ENCODE measurements around the gene SMIM44. TPM values are rescaled to one million over a fixed set of nuclear protein-coding genes. Genes with fewer than 3 reads are reported as not detected.

SMIM44 gene
- total RNA-seq, 1 experiment from 2014 or later = not detected

GRCh38 chr19:3450796-3451411, 32.3 kb downstream of the SMIM44 start:
- no peak overlapping the region for H3K4me3 Mint-ChIP-seq
- H3K79me1 ChIP-seq (ENCODE audit: insufficient read depth, low read depth, low read length, poor library complexity, severe bottlenecking) = no peaks in the 10 kb centered on the region
- H3K23me2 ChIP-seq (ENCODE audit: insufficient read length, low read depth, low read length, poor library complexity, severe bottlenecking) = no peaks in the 10 kb centered on the region
- H2BK120ac ChIP-seq (ENCODE audit: low read depth, low read length, poor library complexity, severe bottlenecking) = no peak overlapping the region
- H3K4ac ChIP-seq (ENCODE audit: low read depth, low read length) = no peak overlapping the region
- no peak overlapping the region for H4K91ac ChIP-seq (ENCODE audit: insufficient read length, low read depth, low read length)
- no peaks in the 10 kb centered on the region for H3K36me3 Mint-ChIP-seq (ENCODE audit: insufficient read depth in 1 of 3, low read depth in 3 of 3)
- H2BK15ac ChIP-seq (ENCODE audit: low read depth, low read length) = no peak overlapping the region
- no peak overlapping the region for H3K18ac ChIP-seq (ENCODE audit: insufficient read length, low read depth, low read length)
- no peak overlapping the region for H3K23ac ChIP-seq (ENCODE audit: insufficient read length, low read depth, low read length)
- no peaks in the 10 kb centered on the region for H3K4me1 Mint-ChIP-seq
- no peak overlapping the region for H2AK5ac ChIP-seq (ENCODE audit: insufficient read length, low read length)
- no peak overlapping the region for H3K9ac ChIP-seq (ENCODE audit: extremely low read depth, insufficient read length, low read length)
- H2BK12ac ChIP-seq (ENCODE audit: insufficient read length, low read depth, low read length) = no peak overlapping the region
- no peak overlapping the region for H2BK5ac ChIP-seq (ENCODE audit: insufficient read length, low read length)
- H3K27ac ChIP-seq (ENCODE audit: insufficient read length, low read depth, low read length) = no peak overlapping the region
- no peaks in the 10 kb centered on the region for H3K4me1 ChIP-seq (ENCODE audit: insufficient read depth, low read length)
- H2BK20ac ChIP-seq (ENCODE audit: low read depth, low read length, poor library complexity, severe bottlenecking) = no peak overlapping the region
- no peaks in the 10 kb centered on the region for H3K27me3 ChIP-seq (ENCODE audit: insufficient read depth, low read length)
- no peak overlapping the region for H4K8ac ChIP-seq (replicated peaks; ENCODE audit: insufficient read length, low read depth, low read length)
- H3K56ac ChIP-seq (ENCODE audit: insufficient read length, low read depth, low read length) = no peak overlapping the region
- peaks cover 2% of the 10 kb centered on the region for H4K20me1 ChIP-seq (ENCODE audit: control insufficient read depth, insufficient read depth, insufficient read length)
- H3T11ph ChIP-seq (ENCODE audit: low read length) = no peak overlapping the region
- H3K27me3 Mint-ChIP-seq (ENCODE audit: low read depth) = no peaks in the 10 kb centered on the region; the same call in 1 of the 2 replicates
- peak overlapping the region in 1 of 3 experiments; percentile 87; a peak in 1 of 7 replicates for H3K27ac Mint-ChIP-seq
- H2AFZ ChIP-seq (ENCODE audit: low read length) = no peak overlapping the region
- DNase-seq = no peak
- no peak overlapping the region for H3K14ac ChIP-seq (ENCODE audit: insufficient read depth, low read length)
- WGBS (ENCODE audit: extremely low coverage, insufficient read length, low lambda C conversion rate) = no CpG with 5 or more reads among the region's 12 CpGs
- H4K5ac ChIP-seq (ENCODE audit: insufficient read length, low read depth, low read length) = no peak overlapping the region
- H3K79me2 ChIP-seq (ENCODE audit: insufficient read depth, low read length) = no peaks in the 10 kb centered on the region
- H3K4me2 ChIP-seq (ENCODE audit: insufficient read depth, insufficient read length, low read length) = no peak overlapping the region
- TF ChIP-seq, protein P1, sequence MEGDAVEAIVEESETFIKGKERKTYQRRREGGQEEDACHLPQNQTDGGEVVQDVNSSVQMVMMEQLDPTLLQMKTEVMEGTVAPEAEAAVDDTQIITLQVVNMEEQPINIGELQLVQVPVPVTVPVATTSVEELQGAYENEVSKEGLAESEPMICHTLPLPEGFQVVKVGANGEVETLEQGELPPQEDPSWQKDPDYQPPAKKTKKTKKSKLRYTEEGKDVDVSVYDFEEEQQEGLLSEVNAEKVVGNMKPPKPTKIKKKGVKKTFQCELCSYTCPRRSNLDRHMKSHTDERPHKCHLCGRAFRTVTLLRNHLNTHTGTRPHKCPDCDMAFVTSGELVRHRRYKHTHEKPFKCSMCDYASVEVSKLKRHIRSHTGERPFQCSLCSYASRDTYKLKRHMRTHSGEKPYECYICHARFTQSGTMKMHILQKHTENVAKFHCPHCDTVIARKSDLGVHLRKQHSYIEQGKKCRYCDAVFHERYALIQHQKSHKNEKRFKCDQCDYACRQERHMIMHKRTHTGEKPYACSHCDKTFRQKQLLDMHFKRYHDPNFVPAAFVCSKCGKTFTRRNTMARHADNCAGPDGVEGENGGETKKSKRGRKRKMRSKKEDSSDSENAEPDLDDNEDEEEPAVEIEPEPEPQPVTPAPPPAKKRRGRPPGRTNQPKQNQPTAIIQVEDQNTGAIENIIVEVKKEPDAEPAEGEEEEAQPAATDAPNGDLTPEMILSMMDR (conservative IDR thresholded peaks at IDR 0.05) = no peak
- H3K9me3 ChIP-seq (ENCODE audit: control insufficient read depth, low read depth, low read length) = no peaks in the 10 kb centered on the region
- no peaks in the 10 kb centered on the region for H3K9me3 Mint-ChIP-seq
